ENCODE data around the gene GGT1.
"Not testable (repeated sequence)": the region's sequence is repeated elsewhere in the genome, so short reads cannot be mapped to it uniquely, and the experiment has no call there.

DNA sequence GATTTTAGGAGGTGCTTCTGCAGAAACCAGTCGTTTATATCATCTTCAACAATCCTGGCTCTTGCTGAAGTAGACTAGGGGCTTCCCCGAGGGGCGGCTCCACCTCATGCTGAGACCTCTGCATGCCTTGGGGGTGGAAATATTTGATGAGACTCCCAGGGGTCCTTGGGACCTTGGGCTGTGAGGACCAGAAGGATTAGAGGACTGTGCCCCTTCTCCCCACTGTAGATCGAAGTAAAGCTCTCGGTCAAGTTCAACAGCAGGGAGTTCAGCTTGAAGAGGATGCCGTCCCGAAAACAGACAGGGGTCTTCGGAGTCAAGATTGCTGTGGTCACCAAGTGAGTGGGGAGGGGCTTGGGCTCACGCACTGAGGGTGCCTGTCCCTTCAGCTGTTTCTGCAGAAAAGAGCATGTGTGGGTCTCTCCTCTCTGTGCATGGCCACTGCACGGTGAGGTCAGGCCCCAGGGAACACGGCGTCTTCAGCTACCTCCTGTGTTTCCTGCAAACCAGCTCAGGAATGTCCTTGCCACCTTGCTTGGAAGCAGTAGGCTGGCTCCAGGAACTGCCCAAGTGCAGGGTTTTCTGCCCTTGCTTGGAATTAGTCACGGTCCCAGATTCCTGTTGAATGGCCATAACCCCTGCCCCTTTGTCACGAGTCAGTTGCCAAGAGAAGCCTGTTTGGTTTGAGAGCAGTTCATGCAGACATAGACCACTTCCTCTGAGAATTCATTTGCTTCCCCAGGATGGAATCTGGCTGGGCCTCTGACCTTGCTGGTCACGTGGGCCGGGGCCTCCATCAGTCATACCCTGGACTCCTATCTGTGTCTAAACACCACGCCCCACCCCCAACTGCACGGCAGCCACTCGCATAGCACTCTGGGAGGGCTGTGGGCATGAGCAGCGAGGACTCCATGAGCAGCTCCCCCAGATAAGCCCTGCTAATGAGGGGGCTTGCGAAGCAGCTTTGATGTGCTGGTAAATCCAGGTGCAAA lies 42.7 kb downstream of the GGT1 start:
- TF ChIP-seq, protein P1, sequence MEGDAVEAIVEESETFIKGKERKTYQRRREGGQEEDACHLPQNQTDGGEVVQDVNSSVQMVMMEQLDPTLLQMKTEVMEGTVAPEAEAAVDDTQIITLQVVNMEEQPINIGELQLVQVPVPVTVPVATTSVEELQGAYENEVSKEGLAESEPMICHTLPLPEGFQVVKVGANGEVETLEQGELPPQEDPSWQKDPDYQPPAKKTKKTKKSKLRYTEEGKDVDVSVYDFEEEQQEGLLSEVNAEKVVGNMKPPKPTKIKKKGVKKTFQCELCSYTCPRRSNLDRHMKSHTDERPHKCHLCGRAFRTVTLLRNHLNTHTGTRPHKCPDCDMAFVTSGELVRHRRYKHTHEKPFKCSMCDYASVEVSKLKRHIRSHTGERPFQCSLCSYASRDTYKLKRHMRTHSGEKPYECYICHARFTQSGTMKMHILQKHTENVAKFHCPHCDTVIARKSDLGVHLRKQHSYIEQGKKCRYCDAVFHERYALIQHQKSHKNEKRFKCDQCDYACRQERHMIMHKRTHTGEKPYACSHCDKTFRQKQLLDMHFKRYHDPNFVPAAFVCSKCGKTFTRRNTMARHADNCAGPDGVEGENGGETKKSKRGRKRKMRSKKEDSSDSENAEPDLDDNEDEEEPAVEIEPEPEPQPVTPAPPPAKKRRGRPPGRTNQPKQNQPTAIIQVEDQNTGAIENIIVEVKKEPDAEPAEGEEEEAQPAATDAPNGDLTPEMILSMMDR (IDR thresholded peaks at IDR 0.05) = not testable (repeated sequence)
- not testable (repeated sequence) for TF ChIP-seq EZH2 (IDR thresholded peaks at IDR 0.05)
